Vagina (tissue), 2 donors: Measurements from ENCODE around the gene RSPO4. TPM values are rescaled to one million over a fixed set of nuclear protein-coding genes. Genes with fewer than 3 reads are reported as not detected.

ENCODE experiments used
- DNase-seq, 2 donors: peaks; one replicate each; pipeline ENCODE4 v3.0.0-alpha.2; 2017; ENCODE audit errors: extremely low spot score in 2 of 2
- H3K27ac ChIP-seq: fragments of 200-600 bp; sonication (generic); one replicate; pipeline ENCODE4 v1.5.1; 2019
- H3K27me3 ChIP-seq: fragments of 200-600 bp; sonication (generic); one replicate; pipeline ENCODE4 v1.5.1; 2019
- H3K36me3 ChIP-seq, 2 donors: fragments of 200-600 bp; sonication (generic); one replicate each; pipeline ENCODE4 v1.5.1; 2017 to 2019
- H3K4me1 ChIP-seq: fragments of 200-600 bp; sonication (generic); one replicate; pipeline ENCODE4 v1.5.1; 2019
- H3K4me3 ChIP-seq, 2 donors: fragments of 200-600 bp; sonication (generic); 1 replicate in 1 of 2; 2 replicates in 1 of 2; pipeline ENCODE4 v1.5.1; 2016 to 2019
- H3K9me3 ChIP-seq: fragments of 200-600 bp; sonication (generic); one replicate; pipeline ENCODE4 v1.5.1; 2019
- POLR2A ChIP-seq, 2 donors: fragments of 450-650 bp; IDR thresholded peaks; one replicate each; pipeline ENCODE4 v1.6.1; 2017; ENCODE audit warnings: antibody characterized with exemption in 2 of 2, mild to moderate bottlenecking in 2 of 2, moderate library complexity in 2 of 2
- POLR2AphosphoS5 ChIP-seq, 2 donors: sonication (generic); formaldehyde crosslinking; IDR thresholded peaks; one replicate each; pipeline ENCODE4 v1.9.0; 2017; ENCODE audit warnings: antibody characterized with exemption in 2 of 2, mild to moderate bottlenecking in 2 of 2, low read depth in 1 of 2; ENCODE audit not compliant: insufficient read depth in 1 of 2
- intact Hi-C: fragments of 100-400 bp; cut with DNase I; formaldehyde crosslinking; loops from one replicate; pipeline ENCODE4 v1.15.1; 2023
- total RNA-seq: library from RNA; depleted of rRNA; stranded (reverse); fragments of >200 nt; gene quantifications from one replicate; pipeline ENCODE4 v1.2.3, GENCODE V29; 2016
- TF ChIP-seq, protein P1 (sequence below), 3 experiments: fragments of 450-650 bp in 2 of 3; fragments of 200-600 bp in 1 of 3; sonication (generic) in 1 of 3; IDR thresholded peaks; one replicate each; pipeline ENCODE4 v1.5.1; 2017 to 2019; ENCODE audit warnings: antibody characterized with exemption in 3 of 3, mild to moderate bottlenecking in 2 of 3, moderate library complexity in 2 of 3

RSPO4 gene
- total RNA-seq, 1 donor from 2014 or later = not detected

DNA sequence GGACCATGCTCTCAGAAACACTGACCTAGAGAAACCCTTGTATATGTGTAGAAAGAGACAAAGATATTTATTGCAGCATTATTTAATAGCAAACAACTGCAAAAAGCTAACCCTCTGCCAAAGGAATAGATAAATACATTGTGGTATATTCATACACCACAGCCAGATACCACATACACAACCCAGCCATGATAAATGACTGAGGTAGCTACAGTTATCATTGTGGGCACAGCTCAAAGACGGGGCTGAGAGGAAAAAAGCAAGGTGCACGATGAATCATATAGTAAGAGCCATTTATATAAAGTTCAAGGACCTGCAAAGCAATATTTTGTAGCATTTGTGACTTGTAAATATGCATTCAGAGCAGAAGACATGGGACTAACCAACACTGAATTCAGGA lies 30.8 kb downstream of the RSPO4 start:
- DNase-seq = no peak

DNA sequence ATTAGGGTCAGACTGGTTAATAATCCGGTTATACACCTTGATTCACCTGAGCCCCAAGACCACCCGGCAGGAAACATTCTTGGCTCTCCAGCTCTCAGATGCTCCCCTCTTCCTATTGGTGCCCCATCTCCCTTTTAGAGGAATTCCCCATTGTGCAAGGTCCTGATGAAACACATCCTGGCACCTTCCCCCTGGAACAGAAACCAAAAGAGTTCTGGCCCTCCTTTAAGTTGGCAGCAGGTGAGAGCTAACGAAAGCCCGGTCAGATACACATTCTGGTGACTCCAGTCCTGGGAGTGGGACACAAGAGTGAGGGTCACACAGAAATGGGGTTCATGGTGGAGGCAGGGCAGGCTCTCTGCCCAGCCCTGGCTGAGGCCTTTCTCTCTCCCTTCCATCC lies 32.2 kb downstream of the RSPO4 start:
- Histone ChIP-seq H3K27me3 (no peaks in the 10 kb centered on the region), H3K27ac (no peak overlapping the region), H3K4me3 (no peak overlapping the region), H3K36me3 (no peaks in the 10 kb centered on the region), H3K9me3 (no peaks in the 10 kb centered on the region), H3K4me1 (no peaks in the 10 kb centered on the region)
- intact Hi-C loops = no loop called here
- TF ChIP-seq POLR2AphosphoS5 (IDR thresholded peaks at IDR 0.05; ENCODE audit: insufficient read depth in 1 of 2, low read depth in 1 of 2) = no peak
- TF ChIP-seq, protein P1, sequence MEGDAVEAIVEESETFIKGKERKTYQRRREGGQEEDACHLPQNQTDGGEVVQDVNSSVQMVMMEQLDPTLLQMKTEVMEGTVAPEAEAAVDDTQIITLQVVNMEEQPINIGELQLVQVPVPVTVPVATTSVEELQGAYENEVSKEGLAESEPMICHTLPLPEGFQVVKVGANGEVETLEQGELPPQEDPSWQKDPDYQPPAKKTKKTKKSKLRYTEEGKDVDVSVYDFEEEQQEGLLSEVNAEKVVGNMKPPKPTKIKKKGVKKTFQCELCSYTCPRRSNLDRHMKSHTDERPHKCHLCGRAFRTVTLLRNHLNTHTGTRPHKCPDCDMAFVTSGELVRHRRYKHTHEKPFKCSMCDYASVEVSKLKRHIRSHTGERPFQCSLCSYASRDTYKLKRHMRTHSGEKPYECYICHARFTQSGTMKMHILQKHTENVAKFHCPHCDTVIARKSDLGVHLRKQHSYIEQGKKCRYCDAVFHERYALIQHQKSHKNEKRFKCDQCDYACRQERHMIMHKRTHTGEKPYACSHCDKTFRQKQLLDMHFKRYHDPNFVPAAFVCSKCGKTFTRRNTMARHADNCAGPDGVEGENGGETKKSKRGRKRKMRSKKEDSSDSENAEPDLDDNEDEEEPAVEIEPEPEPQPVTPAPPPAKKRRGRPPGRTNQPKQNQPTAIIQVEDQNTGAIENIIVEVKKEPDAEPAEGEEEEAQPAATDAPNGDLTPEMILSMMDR (IDR thresholded peaks at IDR 0.05) = no peak
- TF ChIP-seq POLR2A (IDR thresholded peaks at IDR 0.05) = no peak
- DNase-seq = no peak

More for the DNA sequence above, 30.8 kb downstream of the RSPO4 start:
- Histone ChIP-seq H3K27ac (no peak overlapping the region), H3K4me1 (no peaks in the 10 kb centered on the region), H3K36me3 (no peaks in the 10 kb centered on the region), H3K27me3 (no peaks in the 10 kb centered on the region), H3K4me3 (no peak overlapping the region), H3K9me3 (no peaks in the 10 kb centered on the region)
- TF ChIP-seq POLR2AphosphoS5 (IDR thresholded peaks at IDR 0.05; ENCODE audit: insufficient read depth in 1 of 2, low read depth in 1 of 2) = no peak
- intact Hi-C loops = no loop called here

DNA sequence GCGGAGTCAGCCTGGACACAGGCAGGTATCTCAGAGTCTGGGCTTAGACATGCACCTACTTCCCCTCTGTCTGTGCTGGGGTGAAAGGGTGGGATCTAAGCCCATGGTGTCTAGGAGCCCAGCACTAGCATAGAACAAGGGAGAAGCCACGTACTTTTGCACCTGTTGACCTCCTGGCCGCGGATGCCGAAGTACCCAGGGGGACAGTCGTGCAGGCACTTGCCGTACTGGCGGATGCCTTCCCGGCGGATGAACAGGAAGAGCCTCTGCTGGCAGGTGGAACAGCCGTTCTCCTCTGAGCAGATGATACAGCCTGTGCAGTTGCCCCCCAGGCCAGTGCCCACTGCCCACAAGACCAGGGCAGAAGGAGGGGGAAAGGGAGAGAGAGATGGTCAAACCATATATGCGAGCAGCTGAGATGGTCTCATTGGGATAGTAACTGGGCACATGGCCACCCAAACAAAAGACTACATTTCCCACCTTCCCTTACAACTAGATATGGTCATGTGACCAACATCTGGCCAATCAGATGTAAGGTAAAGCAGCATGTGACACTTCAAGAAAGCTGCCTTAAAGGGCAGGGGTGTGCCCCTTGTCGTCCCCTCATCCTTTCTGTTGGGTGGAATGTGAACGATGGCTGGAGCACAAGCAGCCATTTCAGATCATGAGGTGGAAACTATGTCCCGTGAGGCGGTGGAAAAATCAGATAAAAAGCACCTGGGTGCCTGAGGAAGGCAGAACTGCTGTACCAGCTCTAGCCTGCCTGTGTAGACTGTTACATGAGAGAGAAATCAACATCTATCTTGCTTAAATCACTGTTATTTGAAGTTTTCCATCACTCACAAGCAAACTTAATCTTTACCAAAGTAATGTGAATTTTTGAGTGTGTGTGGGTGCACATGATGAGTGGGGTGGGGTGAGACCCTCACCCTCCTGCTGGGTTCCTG lies 34.0 kb downstream of the RSPO4 start:
- no peak for DNase-seq
- H3K36me3 ChIP-seq = no peaks in the 10 kb centered on the region
- no peaks in the 10 kb centered on the region for H3K9me3 ChIP-seq
- no peaks in the 10 kb centered on the region for H3K27me3 ChIP-seq
- TF ChIP-seq, protein P1 (IDR thresholded peaks at IDR 0.05) = no peak
- TF ChIP-seq POLR2A (IDR thresholded peaks at IDR 0.05) (no peak), POLR2AphosphoS5 (IDR thresholded peaks at IDR 0.05; ENCODE audit: insufficient read depth in 1 of 2, low read depth in 1 of 2) (no peak)
- H3K4me1 ChIP-seq = no peaks in the 10 kb centered on the region
- intact Hi-C loops = no loop called here
- H3K27ac ChIP-seq = no peak overlapping the region
- H3K4me3 ChIP-seq = no peak overlapping the region

DNA sequence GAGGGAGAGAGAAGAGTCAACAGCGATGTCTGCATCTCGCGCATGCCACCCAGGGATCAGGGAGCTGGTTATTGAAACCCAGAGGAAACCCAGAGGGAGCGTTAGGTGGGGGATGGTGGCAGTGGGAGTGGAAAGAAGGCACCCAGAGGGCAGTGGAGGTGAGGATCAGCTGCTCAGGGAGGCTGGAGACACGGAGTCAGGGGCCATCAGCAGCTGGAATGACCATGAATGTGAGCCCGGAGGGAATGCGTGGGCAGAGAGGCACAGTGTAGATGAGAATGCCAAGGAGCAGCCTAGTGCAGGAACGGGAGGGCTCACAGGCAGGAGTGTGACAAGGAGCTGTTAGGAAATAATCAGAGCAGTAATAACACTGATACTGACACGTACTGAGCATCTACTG lies 36.2 kb downstream of the RSPO4 start:
- no peak for TF ChIP-seq POLR2A (IDR thresholded peaks at IDR 0.05)
- no peak for TF ChIP-seq POLR2AphosphoS5 (IDR thresholded peaks at IDR 0.05; ENCODE audit: insufficient read depth in 1 of 2, low read depth in 1 of 2)
- TF ChIP-seq, protein P1 (IDR thresholded peaks at IDR 0.05) = no peak
- intact Hi-C loops = no loop called here
- Histone ChIP-seq H3K27ac (no peak overlapping the region), H3K9me3 (no peaks in the 10 kb centered on the region), H3K4me1 (no peaks in the 10 kb centered on the region), H3K4me3 (no peak overlapping the region), H3K36me3 (no peaks in the 10 kb centered on the region), H3K27me3 (no peaks in the 10 kb centered on the region)
- no peak for DNase-seq

DNA sequence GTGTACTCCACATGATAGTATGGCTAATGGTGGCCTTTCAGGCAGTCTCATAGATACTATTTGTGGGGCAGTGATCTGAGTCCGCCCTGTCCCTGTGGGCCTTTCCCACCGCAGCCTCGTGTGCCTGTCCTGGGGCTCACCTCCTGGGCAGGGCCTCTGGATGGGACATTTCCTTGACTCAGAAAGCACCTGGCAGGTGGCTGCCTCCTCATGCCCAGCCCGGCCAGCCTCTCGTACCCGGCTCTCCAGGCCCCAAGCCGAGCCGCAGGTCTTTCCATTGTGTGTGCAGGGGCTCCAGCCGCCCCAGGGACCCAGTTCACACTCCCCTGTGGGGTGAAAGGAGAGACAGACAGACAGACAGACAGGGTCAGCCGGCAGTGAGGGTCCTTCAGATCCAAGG lies 38.3 kb downstream of the RSPO4 start:
- Histone ChIP-seq H3K36me3 (no peaks in the 10 kb centered on the region), H3K27ac (no peak overlapping the region), H3K4me3 (no peak overlapping the region), H3K4me1 (no peaks in the 10 kb centered on the region), H3K9me3 (no peaks in the 10 kb centered on the region), H3K27me3 (no peaks in the 10 kb centered on the region)
- intact Hi-C loops = no loop called here
- TF ChIP-seq POLR2A (IDR thresholded peaks at IDR 0.05) (no peak), POLR2AphosphoS5 (IDR thresholded peaks at IDR 0.05; ENCODE audit: insufficient read depth in 1 of 2, low read depth in 1 of 2) (no peak)
- TF ChIP-seq, protein P1 (IDR thresholded peaks at IDR 0.05) = no peak
- DNase-seq = no peak
